ENCODE measurements around the gene WHRN.

Gene WHRN

DNA sequence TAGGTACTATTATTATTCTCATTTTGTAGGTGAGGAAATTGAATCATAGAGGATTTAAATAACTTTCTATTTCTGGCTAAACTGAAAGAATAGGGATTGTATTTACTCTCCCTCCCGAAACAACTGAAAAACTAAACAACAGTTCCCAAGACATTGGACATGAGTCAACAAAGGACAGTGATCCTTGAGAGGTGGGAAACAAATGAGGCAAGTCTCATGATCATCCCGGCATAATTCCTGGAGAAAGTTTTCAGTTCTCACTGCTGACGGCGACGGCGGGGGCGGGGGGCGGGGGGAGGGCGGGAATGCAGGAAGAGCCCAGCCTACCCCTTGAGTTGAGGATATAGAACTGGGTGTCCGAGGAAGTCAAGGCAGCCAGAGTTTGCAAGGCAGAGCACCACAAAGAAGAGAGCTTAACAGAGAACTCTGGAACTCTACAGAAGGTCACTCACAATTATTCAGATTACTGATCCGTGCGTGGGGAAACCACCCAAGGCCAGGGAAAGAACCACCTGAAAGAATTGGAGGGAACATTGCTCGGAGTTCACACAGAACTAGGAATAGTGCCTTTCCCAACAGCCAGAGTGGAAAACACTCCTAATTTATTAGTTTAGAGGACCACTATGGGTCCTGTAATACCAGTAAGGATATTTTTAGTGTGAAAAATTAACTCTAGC lies 27.4 kb upstream of the WHRN start:
- Histone ChIP-seq H3K36me3 (ENCODE audit: insufficient read depth, low read length) (no peaks in the 10 kb centered on the region), H3K79me2 (ENCODE audit: control insufficient read depth, insufficient read depth, low read length, unreplicated experiment) (no peaks in the 10 kb centered on the region), H3K27ac (ENCODE audit: low read depth, low read length) (no peak overlapping the region), H3K4me1 (ENCODE audit: control insufficient read depth, insufficient read depth, low read length, unreplicated experiment) (no peaks in the 10 kb centered on the region), H2AFZ (ENCODE audit: low read length, unreplicated experiment) (no peak overlapping the region), H3K27me3 (ENCODE audit: insufficient read depth, low read length) (no peaks in the 10 kb centered on the region), H3K4me3 (ENCODE audit: low read depth, low read length) (no peak overlapping the region)

DNA sequence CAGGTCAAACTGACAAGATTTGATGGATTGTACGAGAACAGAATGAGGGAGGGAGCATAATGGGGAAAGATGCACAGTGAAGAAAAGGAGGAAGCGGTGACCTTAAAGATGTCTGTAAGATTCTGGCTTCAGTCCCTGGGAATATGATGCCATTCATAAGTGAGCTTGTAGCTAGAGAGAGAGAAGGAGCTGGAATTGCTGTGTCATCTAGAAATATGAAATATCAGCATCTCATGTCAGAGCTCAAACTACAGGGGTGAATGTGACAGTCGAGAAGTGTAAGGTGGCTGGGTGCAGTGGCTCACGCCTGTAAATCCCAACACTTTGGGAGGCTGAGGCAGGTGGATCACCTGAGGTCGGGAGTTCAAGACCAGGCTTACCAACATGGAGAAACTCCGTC lies 24.0 kb upstream of the WHRN start:
- Histone ChIP-seq H3K4me3 (ENCODE audit: low read depth, low read length) (no peak overlapping the region), H2AFZ (ENCODE audit: low read length, unreplicated experiment) (no peak overlapping the region), H3K27me3 (ENCODE audit: insufficient read depth, low read length) (no peaks in the 10 kb centered on the region), H3K79me2 (ENCODE audit: control insufficient read depth, insufficient read depth, low read length, unreplicated experiment) (no peaks in the 10 kb centered on the region), H3K27ac (ENCODE audit: low read depth, low read length) (no peak overlapping the region), H3K36me3 (ENCODE audit: insufficient read depth, low read length) (no peaks in the 10 kb centered on the region), H3K4me1 (ENCODE audit: control insufficient read depth, insufficient read depth, low read length, unreplicated experiment) (peaks cover 13% of the 10 kb centered on the region)

DNA sequence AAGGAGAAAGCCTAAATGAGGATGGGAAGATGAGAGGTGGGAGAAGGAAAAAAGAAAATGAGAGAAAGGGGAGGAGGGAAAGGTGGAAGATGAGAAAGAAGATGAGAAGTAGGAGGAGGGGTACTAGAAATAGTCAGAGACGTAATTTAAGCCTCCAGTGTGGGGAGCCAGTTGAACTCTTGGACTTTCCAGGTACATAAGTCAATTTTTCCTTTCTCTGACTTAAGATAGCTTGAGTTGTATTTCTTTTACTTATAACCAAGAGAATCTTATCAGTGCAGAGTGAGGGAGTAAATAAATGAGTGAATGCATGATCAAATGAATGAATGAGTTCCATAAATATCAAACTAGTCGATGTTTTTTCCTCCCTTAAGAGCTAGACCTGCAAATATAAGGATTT lies 21.5 kb upstream of the WHRN start:
- Histone ChIP-seq H3K4me3 (ENCODE audit: low read depth, low read length) (no peak overlapping the region), H3K27ac (ENCODE audit: low read depth, low read length) (no peak overlapping the region), H3K27me3 (ENCODE audit: insufficient read depth, low read length) (peaks cover 7% of the 10 kb centered on the region), H3K79me2 (ENCODE audit: control insufficient read depth, insufficient read depth, low read length, unreplicated experiment) (no peaks in the 10 kb centered on the region), H3K36me3 (ENCODE audit: insufficient read depth, low read length) (no peaks in the 10 kb centered on the region), H2AFZ (ENCODE audit: low read length, unreplicated experiment) (no peak overlapping the region), H3K4me1 (ENCODE audit: control insufficient read depth, insufficient read depth, low read length, unreplicated experiment) (peaks cover 15% of the 10 kb centered on the region)

DNA sequence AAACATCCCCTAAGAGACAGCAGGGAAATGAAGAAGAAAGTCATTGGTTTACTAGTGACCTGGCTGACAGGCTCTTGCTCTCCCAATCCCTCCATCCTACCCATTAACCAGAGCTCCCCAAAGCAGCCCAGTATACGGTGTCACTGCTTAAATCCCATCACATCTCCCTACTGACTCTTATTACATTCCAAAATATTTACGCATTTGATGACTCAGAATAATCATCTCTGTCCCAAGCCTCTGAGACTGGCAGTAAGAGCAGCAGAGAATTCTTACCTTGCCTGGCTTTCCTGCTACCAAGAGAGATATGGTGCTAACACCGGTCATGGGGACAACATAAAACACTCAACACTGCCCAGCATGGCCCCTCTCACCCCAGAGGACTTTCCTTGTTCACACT lies 20.2 kb upstream of the WHRN start:
- no peaks in the 10 kb centered on the region for H3K36me3 ChIP-seq (ENCODE audit: insufficient read depth, low read length)
- H2AFZ ChIP-seq (ENCODE audit: low read length, unreplicated experiment) = no peak overlapping the region
- peaks cover 20% of the 10 kb centered on the region for H3K4me1 ChIP-seq (ENCODE audit: control insufficient read depth, insufficient read depth, low read length, unreplicated experiment)
- H3K27ac ChIP-seq (ENCODE audit: low read depth, low read length) = no peak overlapping the region
- H3K79me2 ChIP-seq (ENCODE audit: control insufficient read depth, insufficient read depth, low read length, unreplicated experiment) = no peaks in the 10 kb centered on the region
- peaks cover 9% of the 10 kb centered on the region for H3K27me3 ChIP-seq (ENCODE audit: insufficient read depth, low read length)
- no peak overlapping the region for H3K4me3 ChIP-seq (ENCODE audit: low read depth, low read length)

DNA sequence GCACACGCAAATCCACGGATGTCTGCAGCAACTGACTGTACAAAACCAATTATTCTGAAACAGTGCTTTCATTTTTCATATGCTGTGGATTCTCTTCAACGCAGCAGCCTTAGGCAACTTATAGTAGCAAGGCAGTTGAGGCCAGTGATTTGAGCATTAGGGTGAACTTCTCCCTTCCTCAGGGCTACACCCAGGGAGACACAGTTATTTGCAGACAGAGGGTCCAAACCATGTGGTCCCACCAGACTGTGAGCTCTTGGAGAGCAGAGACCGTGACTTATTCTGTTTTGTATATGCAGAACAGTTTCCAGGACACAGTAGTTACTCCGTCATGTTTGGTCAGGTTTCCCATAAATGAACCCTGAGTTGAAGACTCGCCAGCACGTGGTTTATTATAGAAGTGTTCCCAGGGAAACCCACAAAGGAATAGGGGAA lies 19.0 kb upstream of the WHRN start:
- Histone ChIP-seq H3K36me3 (ENCODE audit: insufficient read depth, low read length) (no peaks in the 10 kb centered on the region), H3K27me3 (ENCODE audit: insufficient read depth, low read length) (peaks cover 11% of the 10 kb centered on the region), H3K27ac (ENCODE audit: low read depth, low read length) (no peak overlapping the region), H3K4me1 (ENCODE audit: control insufficient read depth, insufficient read depth, low read length, unreplicated experiment) (peaks cover 20% of the 10 kb centered on the region), H2AFZ (ENCODE audit: low read length, unreplicated experiment) (no peak overlapping the region), H3K4me3 (ENCODE audit: low read depth, low read length) (no peak overlapping the region), H3K79me2 (ENCODE audit: control insufficient read depth, insufficient read depth, low read length, unreplicated experiment) (no peaks in the 10 kb centered on the region)

DNA sequence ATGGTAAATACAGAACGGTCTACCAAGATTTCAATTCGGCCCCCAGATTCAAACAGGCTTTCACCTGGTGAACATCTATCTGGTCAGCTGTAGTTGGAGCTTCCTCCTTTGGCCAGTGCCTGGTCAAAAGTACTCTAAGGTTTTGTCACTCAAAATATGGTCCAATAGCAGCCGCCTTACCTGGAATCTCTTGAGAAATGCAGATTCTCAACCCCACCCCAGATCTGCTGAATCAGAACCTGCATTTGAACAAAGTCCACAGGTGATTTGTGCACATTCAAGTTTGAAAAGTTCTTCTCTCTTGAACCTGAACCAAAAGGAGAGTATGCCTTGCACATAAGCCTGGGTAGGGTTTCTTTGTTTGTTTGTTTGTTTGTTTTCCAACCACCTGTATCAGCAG lies 17.6 kb upstream of the WHRN start:
- Histone ChIP-seq H3K27me3 (ENCODE audit: insufficient read depth, low read length) (peaks cover 11% of the 10 kb centered on the region), H3K36me3 (ENCODE audit: insufficient read depth, low read length) (no peaks in the 10 kb centered on the region), H3K27ac (ENCODE audit: low read depth, low read length) (no peak overlapping the region), H2AFZ (ENCODE audit: low read length, unreplicated experiment) (no peak overlapping the region), H3K4me3 (ENCODE audit: low read depth, low read length) (no peak overlapping the region), H3K4me1 (ENCODE audit: control insufficient read depth, insufficient read depth, low read length, unreplicated experiment) (peaks cover 20% of the 10 kb centered on the region), H3K79me2 (ENCODE audit: control insufficient read depth, insufficient read depth, low read length, unreplicated experiment) (no peaks in the 10 kb centered on the region)

DNA sequence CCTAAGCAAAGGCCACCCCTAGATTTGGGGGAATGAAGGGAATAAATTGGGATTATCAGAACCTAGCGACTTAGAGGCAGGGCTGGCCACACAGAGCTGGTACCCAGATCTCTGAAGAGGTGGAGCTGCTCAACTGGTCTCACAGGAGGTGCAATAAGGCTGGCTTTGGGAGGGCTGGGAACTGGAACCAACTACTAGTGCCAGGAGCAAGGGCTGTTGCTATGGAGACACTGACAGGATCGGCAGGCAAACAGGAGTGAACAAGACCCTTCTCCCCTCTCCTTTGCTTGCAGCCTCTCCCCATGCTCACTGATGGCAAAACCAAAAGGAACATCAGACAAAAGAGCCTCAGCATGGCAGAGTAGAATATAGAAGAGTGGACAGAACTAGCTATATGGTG lies 17.0 kb upstream of the WHRN start:
- Histone ChIP-seq H3K4me1 (ENCODE audit: control insufficient read depth, insufficient read depth, low read length, unreplicated experiment) (peaks cover 20% of the 10 kb centered on the region), H3K36me3 (ENCODE audit: insufficient read depth, low read length) (no peaks in the 10 kb centered on the region), H3K27me3 (ENCODE audit: insufficient read depth, low read length) (peaks cover 11% of the 10 kb centered on the region), H3K4me3 (ENCODE audit: low read depth, low read length) (no peak overlapping the region), H3K27ac (ENCODE audit: low read depth, low read length) (no peak overlapping the region), H2AFZ (ENCODE audit: low read length, unreplicated experiment) (peak overlapping the region; percentile 34), H3K79me2 (ENCODE audit: control insufficient read depth, insufficient read depth, low read length, unreplicated experiment) (no peaks in the 10 kb centered on the region)

DNA sequence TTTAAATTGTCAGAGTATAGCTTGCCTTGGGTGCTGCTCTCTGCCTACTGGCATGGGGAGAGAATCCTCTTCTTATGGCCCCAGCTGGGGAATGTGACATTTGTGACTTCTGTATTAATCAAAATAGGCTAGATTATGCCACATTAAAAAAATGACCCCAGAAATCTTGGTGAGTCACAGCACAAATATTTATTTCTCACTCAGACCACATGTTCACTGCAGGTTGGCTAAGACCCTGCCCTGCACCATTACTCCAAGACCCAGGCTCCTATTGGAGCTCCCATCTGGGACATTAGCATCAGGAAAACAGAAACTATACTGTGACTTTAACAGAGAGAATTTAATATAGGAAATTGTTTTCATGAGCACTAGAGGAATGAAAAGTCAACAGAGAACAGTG lies 16.6 kb upstream of the WHRN start:
- Histone ChIP-seq H3K27me3 (ENCODE audit: insufficient read depth, low read length) (peaks cover 11% of the 10 kb centered on the region), H3K36me3 (ENCODE audit: insufficient read depth, low read length) (no peaks in the 10 kb centered on the region), H3K79me2 (ENCODE audit: control insufficient read depth, insufficient read depth, low read length, unreplicated experiment) (no peaks in the 10 kb centered on the region), H3K4me1 (ENCODE audit: control insufficient read depth, insufficient read depth, low read length, unreplicated experiment) (peaks cover 20% of the 10 kb centered on the region), H3K4me3 (ENCODE audit: low read depth, low read length) (no peak overlapping the region), H3K27ac (ENCODE audit: low read depth, low read length) (no peak overlapping the region), H2AFZ (ENCODE audit: low read length, unreplicated experiment) (peak overlapping the region; percentile 34)

DNA sequence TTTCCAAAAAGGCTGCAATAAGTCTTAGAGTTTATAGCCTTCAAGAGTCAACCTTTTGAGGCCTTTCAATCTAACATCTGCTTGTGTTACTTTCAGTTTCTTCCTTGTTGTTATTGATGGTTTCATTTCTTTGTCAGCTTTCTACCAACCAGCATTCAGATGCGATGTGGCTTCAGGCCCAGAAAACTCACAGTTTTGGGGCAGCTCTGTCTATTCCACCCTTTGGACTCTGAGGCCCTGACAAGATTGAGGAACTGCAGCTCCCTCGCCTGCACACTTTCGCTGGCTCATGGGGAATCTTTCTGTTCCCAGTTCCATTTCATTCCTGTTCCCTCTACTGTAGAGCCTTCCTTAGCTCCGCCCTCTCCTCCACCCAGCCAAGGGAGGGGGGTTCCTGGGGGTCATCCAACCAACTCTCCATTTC lies 13.3 kb upstream of the WHRN start:
- Histone ChIP-seq H3K36me3 (ENCODE audit: insufficient read depth, low read length) (no peaks in the 10 kb centered on the region), H3K4me1 (ENCODE audit: control insufficient read depth, insufficient read depth, low read length, unreplicated experiment) (peaks cover 7% of the 10 kb centered on the region), H3K27me3 (ENCODE audit: insufficient read depth, low read length) (peaks cover 23% of the 10 kb centered on the region), H3K4me3 (ENCODE audit: low read depth, low read length) (0 out of 2 replicates have a peak overlapping the region, but pooled peaks have one; percentile 3), H2AFZ (ENCODE audit: low read length, unreplicated experiment) (peak overlapping the region; percentile 83), H3K27ac (ENCODE audit: low read depth, low read length) (no peak overlapping the region), H3K79me2 (ENCODE audit: control insufficient read depth, insufficient read depth, low read length, unreplicated experiment) (no peaks in the 10 kb centered on the region)

DNA sequence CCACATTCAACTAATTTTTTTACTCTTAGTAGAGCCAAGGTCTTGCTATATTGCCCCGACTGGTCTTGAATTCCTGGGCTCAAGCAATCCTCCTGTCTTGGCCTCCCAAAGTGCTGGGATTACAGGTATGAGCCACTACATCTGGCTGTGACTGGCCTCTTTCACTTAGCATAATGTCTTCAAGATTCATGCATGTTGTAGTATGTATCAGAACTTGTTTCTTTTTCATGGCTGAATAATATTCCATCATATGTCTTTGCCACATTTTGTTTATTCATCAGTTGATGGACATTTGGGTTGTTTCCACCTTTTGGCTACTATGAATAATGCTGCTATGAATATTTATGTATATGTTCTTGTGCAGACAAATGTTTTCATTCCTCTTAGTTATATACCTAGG lies 12.8 kb upstream of the WHRN start:
- peaks cover 7% of the 10 kb centered on the region for H3K4me1 ChIP-seq (ENCODE audit: control insufficient read depth, insufficient read depth, low read length, unreplicated experiment)
- H3K4me3 ChIP-seq (ENCODE audit: low read depth, low read length) = no peak overlapping the region
- H3K27ac ChIP-seq (ENCODE audit: low read depth, low read length) = no peak overlapping the region
- H3K36me3 ChIP-seq (ENCODE audit: insufficient read depth, low read length) = no peaks in the 10 kb centered on the region
- peak overlapping the region; percentile 83 for H2AFZ ChIP-seq (ENCODE audit: low read length, unreplicated experiment)
- H3K27me3 ChIP-seq (ENCODE audit: insufficient read depth, low read length) = peaks cover 18% of the 10 kb centered on the region
- no peaks in the 10 kb centered on the region for H3K79me2 ChIP-seq (ENCODE audit: control insufficient read depth, insufficient read depth, low read length, unreplicated experiment)

DNA sequence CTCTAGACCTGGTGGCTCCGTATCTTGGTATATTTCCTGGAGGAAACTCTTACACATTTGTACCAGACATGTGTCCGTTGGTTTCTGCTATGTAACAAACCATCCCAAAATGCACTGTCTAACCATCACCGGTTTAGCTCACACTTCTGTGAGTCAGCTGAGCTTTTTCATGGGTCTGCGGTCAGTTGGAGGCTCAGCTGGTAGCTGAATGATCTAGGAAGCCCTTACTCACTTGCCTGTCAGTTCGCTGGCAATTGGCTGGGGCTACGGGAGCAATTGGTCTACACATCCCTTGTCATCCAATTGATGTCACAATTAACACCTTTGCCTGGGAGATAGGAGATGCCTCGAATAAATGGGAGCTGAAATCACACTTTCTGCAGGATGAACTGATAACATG lies 11.6 kb upstream of the WHRN start:
- H3K27me3 ChIP-seq (ENCODE audit: insufficient read depth, low read length) = peaks cover 22% of the 10 kb centered on the region
- H2AFZ ChIP-seq (ENCODE audit: low read length, unreplicated experiment) = no peak overlapping the region

More for the DNA sequence above, 11.6 kb upstream of the WHRN start:
- H3K4me1 ChIP-seq (ENCODE audit: control insufficient read depth, insufficient read depth, low read length, unreplicated experiment) = peaks cover 6% of the 10 kb centered on the region
- H3K27ac ChIP-seq (ENCODE audit: low read depth, low read length) = no peak overlapping the region
- no peaks in the 10 kb centered on the region for H3K79me2 ChIP-seq (ENCODE audit: control insufficient read depth, insufficient read depth, low read length, unreplicated experiment)
- H3K4me3 ChIP-seq (ENCODE audit: low read depth, low read length) = no peak overlapping the region
- H3K36me3 ChIP-seq (ENCODE audit: insufficient read depth, low read length) = no peaks in the 10 kb centered on the region

Measured in ACC112 (cell line).